ENCODE data around the gene NEDD4.
"Not testable (repeated sequence)": the region's sequence is repeated elsewhere in the genome, so short reads cannot be mapped to it uniquely, and the experiment has no call there.

The NEDD4 gene

GRCh38 chr15:55993111-55993803, at the start of gene NEDD4:
NEDD4 (minus strand) TSS chr15:55993612; CDS start chr15:55993555, 57 bp downstream.
- peak; percentile 87 for DNase-seq (ENCODE audit: low spot score)

GRCh38 chr15:56042498-56042897, 49.1 kb upstream of the NEDD4 start:
- DNase-seq (ENCODE audit: low spot score) = no peak

- no peak for DNase-seq (ENCODE audit: low spot score)
Observed at GRCh38 chr15:56042031-56042430, 48.6 kb upstream of the NEDD4 start.

GRCh38 chr15:56040081-56041035, 46.9 kb upstream of the NEDD4 start:
- DNase-seq (ENCODE audit: low spot score) = peak; percentile 7

GRCh38 chr15:56038707-56039106, 45.3 kb upstream of the NEDD4 start:
- no peak for DNase-seq (ENCODE audit: low spot score)

GRCh38 chr15:56038015-56038414, 44.6 kb upstream of the NEDD4 start:
- DNase-seq (ENCODE audit: low spot score) = no peak

GRCh38 chr15:56036546-56037067, 43.2 kb upstream of the NEDD4 start:
- no peak for DNase-seq (ENCODE audit: low spot score)

GRCh38 chr15:56035166-56035565, 41.8 kb upstream of the NEDD4 start:
- DNase-seq (ENCODE audit: low spot score) = no peak

GRCh38 chr15:56034514-56034913, 41.1 kb upstream of the NEDD4 start:
- no peak for DNase-seq (ENCODE audit: low spot score)

GRCh38 chr15:56032373-56032772, 39.0 kb upstream of the NEDD4 start:
- no peak for DNase-seq (ENCODE audit: low spot score)

- no peak for DNase-seq (ENCODE audit: low spot score)
Observed at GRCh38 chr15:56031836-56032235, 38.4 kb upstream of the NEDD4 start.

- DNase-seq (ENCODE audit: low spot score) = no peak
Observed at GRCh38 chr15:56031402-56031801, 38.0 kb upstream of the NEDD4 start.

GRCh38 chr15:56028430-56028829, 35.0 kb upstream of the NEDD4 start:
- no peak for DNase-seq (ENCODE audit: low spot score)

- DNase-seq (ENCODE audit: low spot score) = not testable (repeated sequence)
Observed at GRCh38 chr15:56023160-56023559, 29.7 kb upstream of the NEDD4 start.

GRCh38 chr15:56019819-56020486, 26.5 kb upstream of the NEDD4 start:
- DNase-seq (ENCODE audit: low spot score) = no peak

- DNase-seq (ENCODE audit: low spot score) = no peak
Observed at GRCh38 chr15:56019060-56019793, 25.8 kb upstream of the NEDD4 start.

GRCh38 chr15:56017920-56018319, 24.5 kb upstream of the NEDD4 start:
- no peak for DNase-seq (ENCODE audit: low spot score)

GRCh38 chr15:56017511-56017910, 24.1 kb upstream of the NEDD4 start:
- DNase-seq (ENCODE audit: low spot score) = no peak

- DNase-seq (ENCODE audit: low spot score) = no peak
Observed at GRCh38 chr15:56016281-56016680, 22.9 kb upstream of the NEDD4 start.

GRCh38 chr15:56014677-56015076, 21.3 kb upstream of the NEDD4 start:
- no peak for DNase-seq (ENCODE audit: low spot score)

GRCh38 chr15:56007053-56007452, 13.6 kb upstream of the NEDD4 start:
- DNase-seq (ENCODE audit: low spot score) = not testable (repeated sequence)

- not testable (repeated sequence) for DNase-seq (ENCODE audit: low spot score)
Observed at GRCh38 chr15:56006371-56006770, 13.0 kb upstream of the NEDD4 start.

Data from putamen (tissue), 1 donor.